Body of pancreas (tissue), 4 donors: ENCODE results near the gene SH2D3C.

Experiments used
- CTCF ChIP-seq, 7 experiments: fragments of 450-650 bp in 4 of 7; fragments of 200-600 bp in 3 of 7; sonication (generic) in 3 of 7; IDR thresholded peaks; one replicate each; pipeline ENCODE4 v1.5.1; 2016 to 2019; ENCODE audit warnings: antibody characterized with exemption in 7 of 7
- POLR2A ChIP-seq, 3 donors: fragments of 450-650 bp; IDR thresholded peaks; one replicate each; pipeline ENCODE4 v1.6.1; 2016; ENCODE audit warnings: antibody characterized with exemption in 3 of 3, mild to moderate bottlenecking in 2 of 3

- no peak for TF ChIP-seq CTCF (IDR thresholded peaks at IDR 0.05)
- TF ChIP-seq POLR2A (IDR thresholded peaks at IDR 0.05), result no peak
Measured at GRCh38 chr9:127770583-127770904, 7.9 kb downstream of the SH2D3C start.
